ENCODE data around the gene SH2B2.

SH2B2 gene

DNA sequence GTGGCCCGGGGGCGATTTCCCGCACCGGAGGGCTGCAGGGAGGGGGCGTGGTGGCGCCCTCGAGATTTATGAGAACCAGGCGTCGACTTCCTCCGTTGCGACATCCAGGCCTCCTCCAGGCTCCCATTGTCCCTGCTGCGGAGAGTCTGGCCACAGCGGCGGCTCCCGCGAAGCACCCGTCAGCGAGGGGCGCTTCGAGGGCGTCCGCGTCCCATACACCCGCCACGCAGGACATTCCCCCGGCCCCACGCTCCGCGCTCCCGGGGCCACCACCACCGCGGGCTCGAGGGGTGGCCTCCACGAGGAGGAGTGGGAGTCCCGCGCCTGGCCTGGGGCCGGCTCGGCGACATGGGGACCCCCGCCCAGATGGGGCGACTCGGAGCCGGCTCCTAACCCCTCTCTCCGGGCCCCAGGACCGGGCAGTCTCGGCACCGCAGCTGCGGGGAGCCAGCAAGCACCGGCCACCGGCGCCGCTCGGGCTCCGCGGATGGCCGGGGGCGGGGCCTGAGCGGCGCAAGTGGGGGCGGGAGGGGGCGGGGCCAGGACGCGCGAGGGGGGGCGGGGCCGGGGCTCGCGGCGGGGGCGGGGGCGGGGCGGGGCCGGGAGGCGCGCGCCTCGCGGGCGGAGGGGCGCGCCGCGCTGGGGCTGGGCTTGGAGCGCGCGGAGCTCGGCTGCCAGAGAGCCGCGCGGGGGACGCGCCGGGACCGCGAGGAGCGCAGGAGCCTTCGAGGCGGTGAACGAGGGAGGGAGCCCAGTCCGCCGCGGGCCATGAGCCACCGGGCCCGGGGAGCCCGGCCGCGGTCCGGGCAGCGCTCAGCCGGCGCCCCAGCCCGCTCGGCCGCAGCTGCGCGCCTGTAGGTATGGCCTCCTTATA is at the start of gene SH2B2:
Gene SH2B2, plus strand, starts transcription at position 632 of the 874 bp plus-strand sequence. CDS start 13,683 bp downstream, outside the sequence.
- peak; percentile 32 for DNase-seq

DNA sequence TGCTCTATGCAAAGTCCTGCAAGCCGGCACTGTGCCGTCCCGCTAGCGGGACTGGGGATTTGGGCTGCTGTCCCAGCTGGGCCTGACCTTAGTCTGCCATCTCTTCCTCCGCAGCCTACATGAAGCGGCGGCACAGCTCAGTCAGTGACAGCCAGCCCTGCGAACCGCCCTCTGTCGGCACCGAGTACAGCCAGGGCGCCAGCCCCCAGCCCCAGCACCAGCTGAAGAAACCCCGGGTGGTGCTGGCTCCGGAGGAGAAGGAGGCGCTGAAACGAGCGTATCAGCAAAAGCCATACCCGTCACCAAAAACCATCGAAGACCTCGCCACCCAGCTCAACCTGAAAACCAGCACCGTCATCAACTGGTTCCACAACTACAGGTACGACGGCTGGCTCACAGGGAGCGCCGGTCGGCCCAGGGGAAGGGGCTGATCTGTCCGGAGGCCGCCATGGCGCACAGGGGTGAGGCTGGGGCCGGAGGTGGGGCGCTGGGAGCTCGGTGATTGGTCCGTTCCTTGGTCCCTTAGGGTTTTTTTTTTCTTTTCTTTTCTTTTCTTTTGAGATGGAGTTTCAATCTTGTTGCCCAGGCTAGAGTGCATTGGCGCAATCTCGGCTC is 47.4 kb upstream of the SH2B2 start:
- no peak for DNase-seq

DNA sequence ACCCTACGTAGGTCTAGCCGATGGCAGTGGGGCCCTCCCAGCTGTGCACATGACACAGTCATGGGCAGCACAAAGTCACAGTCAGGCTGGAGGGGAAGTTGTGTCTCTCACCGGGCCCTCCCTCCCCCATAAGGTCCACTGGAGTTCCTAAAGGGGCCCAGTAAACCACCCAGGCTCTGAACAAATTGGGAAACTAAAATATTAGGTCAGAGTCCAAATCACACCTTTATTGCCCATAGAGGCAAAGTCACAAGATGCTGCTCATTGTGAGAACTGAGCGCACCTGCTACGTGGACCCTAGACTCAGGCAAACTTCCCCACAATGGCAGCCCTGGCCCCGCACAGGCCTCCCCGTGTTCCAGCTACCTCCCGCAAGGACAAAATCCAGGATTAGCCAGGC is 45.2 kb upstream of the SH2B2 start:
- no peak for DNase-seq

DNA sequence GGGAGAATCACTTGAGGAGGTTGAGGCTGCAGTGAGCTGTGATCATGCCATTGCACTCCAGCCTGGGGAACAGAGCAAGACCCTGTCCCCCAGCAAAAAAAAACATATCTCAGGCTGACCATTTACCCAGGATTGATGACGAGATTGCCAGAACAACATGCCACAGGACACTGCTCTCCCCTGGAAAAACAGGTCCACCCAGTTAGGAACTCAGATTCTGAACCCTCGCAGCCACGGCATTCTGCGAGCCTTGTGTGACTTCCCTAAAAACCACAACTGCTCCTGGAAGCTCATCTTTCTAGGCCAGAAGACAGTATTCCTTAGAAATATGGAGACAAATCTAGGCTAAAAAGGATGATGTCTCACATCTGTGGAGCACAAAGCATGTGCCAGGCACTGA is 42.1 kb upstream of the SH2B2 start:
- DNase-seq, result no peak

DNA sequence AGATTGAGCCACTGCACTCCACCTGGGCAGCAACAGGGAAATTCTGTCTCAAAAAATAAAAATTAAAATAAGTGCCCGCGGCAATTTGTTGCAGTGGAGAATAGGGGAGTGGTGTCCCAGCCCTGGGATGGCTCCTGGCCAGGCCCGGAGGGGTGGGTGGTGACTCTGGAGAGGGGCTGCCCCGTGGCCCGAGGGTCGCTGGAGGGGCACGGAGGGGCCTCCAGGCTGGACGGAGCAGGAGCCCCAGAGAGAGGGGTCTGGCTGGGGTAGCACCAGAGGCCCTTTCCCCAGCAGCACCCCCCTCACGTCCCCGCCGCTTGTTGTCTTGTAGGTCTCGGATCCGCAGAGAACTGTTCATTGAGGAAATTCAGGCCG is 38.6 kb upstream of the SH2B2 start:
- DNase-seq, result no peak

DNA sequence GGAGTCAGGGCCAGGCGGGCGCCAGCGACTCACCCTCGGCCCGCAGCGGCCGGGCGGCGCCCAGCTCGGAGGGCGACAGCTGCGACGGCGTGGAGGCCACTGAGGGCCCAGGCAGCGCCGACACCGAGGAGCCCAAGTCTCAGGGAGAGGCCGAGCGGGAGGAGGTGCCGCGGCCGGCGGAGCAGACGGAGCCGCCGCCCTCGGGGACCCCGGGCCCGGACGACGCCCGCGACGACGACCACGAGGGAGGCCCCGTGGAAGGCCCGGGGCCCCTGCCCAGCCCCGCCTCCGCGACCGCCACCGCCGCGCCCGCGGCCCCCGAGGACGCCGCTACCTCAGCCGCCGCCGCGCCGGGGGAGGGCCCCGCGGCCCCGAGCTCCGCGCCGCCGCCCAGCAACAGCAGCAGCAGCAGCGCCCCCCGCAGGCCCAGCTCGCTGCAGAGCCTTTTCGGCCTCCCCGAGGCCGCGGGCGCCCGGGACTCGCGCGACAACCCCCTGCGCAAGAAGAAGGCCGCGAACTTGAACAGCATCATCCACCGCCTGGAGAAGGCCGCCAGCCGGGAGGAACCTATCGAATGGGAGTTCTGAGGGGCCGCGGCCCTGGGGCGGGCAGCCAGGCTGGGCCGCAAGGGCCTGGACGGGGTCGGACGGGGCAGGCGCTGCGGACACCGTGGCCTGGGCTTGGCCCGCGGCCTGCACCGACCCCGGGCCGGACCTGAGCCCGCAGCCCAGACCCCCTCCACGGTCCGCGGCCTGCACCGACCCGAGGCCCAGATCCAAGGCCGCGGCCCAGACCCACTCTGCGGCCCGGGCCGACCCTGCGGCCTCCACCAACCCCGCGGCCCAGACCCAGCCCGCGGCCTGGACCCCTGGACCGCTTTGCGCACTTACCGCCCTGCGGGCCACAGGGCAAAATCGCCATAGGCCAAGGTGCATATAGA is 37.9 kb upstream of the SH2B2 start:
- DNase-seq, result no peak

DNA sequence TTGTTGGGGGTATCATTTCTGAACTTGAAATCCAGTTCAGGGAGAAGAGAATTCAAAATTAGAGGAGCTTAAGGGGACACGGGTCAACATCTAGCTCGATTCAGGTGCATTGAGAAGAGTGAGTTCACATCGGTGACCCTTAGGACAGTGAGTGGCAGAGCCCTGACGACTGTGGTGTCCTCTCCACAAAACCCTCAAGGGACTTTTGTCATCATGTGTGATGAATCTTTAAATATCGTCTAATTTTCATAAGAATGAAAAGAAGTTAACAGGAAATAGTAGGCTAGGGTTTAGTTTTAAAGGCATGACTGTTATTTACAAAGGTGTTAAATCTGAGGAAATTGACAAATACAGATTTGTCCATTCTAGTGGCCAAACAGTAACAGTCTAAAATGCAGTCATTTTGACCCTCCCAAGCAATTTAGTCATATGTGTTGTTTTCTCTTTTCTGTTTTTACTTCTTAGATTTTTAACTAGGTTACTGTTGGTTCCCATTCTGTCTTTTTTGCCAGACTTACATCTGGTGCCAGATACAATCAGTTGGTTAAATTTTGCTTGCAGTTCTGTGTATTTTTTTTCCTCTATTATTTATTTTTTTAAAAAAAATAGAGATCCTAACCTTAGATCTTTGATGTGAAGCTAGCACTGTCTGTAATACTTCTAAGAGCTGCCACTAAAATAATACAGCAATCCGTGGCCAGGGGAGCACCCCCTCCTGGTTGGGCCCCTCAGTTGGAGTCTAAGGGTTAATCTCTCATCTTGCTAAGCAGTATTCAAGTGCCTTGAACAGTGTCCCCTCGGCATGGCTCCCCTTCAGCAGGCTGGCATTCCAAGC is 34.9 kb upstream of the SH2B2 start:
- no peak for DNase-seq

DNA sequence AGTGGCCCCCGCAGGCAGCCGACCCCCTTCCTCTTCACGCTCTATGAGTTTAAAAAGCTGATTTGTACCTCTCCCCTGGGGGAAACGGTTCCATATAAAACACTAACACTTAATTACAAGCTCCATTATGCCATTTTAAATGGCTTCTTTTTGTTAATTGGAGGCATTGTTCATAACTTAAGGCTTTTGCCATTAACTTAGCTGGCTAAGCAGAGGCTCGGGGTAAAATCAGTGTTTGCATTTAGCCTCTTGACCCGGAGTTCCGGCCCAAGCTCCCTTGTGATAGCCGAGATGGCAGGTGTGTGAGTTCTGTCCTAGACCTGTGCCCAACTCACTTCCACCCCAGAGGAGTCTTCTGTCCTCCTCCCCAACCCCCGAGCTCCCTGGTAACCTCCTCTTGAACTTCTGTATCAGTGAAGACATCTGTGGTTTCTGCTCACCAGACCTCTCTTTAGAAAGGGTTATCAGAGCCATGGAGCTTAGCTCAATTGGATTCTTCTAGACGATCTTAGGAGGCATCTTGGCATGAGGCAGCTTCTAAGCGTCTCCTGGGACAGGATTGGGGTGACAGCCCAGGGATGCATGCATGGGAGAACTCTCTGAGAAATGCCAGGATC is 34.2 kb upstream of the SH2B2 start:
- DNase-seq, result peak; percentile 29

DNA sequence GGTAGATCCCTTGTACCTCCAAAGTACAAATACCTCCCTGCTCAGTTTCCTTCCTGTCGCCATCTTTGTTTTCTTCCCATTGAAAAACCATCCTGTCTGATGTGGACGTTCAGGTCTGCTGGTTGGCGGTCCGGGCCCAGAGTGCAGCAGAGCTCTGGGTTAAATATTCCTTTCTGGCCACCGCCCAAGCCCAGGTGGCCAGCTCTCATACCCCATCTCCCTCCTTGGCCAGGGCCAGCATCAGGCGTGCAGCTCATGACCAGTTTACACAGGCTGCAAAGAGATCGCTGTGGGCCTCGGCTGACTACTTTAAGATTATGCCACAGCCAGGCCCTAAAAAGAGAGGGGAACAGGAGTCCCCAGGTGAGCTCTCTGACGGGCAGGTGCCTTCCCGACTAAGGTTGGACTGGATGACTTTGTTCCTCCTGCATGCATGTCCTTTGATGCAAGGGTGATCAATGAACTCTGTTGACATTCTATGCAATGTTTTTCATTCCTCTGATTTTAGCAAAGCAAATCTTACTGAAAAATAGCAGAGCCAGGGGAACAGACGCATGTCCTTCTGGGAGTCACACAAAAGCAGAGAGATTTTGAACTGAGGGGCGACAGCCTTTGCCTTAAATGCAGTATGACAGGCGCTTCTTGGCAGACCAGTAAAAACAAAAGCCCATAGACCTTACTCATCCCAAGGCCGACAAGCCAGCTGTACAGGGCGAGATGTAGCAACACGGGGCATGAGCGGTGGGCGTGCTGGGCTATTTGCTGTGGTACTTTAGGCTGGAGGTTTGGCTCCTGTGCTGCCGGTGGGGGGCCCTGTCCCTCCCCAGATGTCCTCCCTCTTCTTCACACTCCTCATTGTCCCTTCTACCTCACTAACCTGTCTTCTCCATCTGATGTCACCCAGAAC is 33.3 kb upstream of the SH2B2 start:
- no peak for DNase-seq

DNA sequence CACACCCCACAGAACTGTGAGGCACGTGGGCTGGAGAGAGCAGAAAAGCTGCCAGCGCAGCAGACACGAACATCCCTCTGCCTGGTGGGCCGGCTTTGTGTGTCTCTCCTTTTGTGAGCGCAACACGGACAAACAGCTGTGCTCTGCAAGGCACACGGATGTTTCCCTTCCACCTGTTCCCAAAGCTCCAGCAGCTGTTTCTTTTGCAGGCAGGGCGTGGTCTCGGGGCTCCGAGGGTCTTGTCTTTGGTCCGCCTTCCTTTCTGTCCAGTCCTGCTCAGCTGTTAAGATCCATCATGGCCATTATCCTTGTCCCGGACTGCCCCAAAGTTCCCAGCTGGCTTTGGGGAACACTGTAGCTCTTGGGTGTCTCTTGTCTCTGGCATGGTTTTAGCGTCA is 32.7 kb upstream of the SH2B2 start:
- no peak for DNase-seq

DNA sequence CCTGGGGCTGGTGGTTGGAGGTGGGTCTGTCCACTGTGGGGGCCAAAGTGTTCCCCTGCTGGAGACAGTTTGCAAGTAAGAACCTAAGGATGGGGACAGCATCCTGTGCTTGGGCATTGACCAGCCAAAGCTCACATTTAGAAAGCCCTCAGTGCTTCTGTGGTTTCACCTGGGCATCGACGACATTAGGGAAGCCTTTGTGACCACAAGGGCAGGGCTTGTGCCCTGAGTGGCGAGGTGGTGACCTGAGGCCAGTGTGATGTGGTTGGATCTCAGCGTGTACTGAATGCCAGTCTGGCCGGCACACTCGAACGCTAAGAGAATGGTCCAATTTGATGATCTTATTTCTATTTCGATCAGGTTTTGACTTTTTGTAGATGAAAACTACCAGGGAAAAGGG is 32.1 kb upstream of the SH2B2 start:
- no peak for DNase-seq

DNA sequence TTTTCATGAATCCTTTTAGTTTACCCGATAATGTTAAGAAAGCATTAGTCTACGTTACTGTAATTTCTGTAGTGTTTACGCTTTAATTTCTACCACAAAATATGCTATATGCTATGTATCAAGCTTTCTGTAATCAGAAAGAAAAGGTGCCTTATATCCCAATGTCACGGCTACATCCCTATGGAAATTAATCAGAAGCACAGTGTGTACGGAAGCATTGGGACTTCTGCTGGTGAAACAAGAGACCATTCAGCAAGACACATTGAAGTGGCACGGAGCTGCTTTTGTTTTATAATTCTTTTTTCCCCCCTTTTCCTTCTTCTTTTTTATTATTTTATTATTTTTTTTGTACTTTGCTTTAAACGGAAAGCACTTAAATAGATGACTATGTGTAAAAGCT is 31.2 kb upstream of the SH2B2 start:
- DNase-seq, result no peak

DNA sequence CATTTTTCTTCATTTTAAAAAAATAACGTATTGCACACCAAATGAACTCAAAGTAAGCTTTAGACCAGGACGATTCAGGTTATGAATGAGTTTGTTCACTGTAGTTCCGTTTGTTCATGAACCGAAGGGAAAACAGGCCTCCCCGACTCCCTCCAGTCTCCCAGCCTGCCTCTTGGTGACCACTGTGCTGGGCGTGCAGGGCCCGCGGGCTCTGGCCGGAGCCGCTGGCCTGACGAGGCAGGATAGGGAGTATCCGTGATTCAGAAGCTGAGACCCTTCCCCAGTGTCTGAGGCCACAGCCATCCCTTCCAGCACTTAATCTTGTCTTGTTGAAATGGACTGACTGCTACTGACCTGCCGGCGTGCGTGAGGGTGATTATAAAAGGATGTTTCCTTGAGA is 30.8 kb upstream of the SH2B2 start:
- DNase-seq, result no peak

DNA sequence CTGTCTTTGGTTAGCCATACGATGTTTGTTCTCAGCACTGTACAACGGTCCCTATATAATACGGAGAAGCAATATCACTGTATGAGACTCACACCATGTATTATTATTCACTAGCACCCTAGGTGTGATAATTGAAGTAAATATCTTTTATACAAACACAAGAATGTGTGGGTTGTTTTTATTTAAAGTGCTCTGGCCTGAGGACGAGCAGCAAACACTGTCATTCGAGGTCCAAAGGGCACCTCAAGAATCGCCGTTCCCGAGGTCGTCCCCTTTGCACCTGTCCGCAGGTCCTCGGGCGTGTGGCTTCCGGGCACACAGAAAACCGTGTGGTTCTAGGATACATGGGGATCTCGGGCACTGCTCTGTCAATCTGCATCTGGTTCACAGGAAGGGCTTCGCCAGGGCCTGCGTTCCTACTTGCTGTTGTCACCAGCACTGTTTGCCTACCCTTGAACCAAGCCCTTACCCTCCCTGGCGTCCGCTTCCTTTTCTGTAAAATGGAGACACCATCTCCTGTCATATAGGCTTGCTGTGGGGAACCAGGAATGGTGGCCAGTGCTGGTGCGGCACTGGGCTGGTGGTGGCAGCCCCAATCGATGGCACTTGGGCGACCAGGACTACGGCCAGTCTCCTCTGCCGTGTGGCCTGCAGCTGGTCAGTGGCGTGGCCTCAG is 28.5 kb upstream of the SH2B2 start:
- DNase-seq, result no peak

DNA sequence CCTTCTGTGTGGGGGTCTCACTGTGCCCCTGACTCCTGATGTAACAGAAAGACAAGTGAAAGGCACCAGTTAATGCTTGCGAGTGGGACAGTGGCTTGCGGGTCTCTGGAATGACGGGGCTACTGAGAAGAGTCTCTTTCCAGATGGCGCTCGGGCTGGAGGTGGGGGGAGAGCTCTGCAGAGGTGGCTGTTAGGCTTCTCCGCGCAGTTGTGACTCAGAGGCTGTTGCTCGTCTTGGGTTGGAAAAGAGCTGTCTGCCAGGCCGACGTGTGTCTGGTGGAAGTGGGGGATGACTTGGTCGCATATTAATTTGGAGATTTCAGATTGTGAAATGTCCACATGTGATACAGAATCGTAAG is 27.9 kb upstream of the SH2B2 start:
- DNase-seq, result no peak

DNA sequence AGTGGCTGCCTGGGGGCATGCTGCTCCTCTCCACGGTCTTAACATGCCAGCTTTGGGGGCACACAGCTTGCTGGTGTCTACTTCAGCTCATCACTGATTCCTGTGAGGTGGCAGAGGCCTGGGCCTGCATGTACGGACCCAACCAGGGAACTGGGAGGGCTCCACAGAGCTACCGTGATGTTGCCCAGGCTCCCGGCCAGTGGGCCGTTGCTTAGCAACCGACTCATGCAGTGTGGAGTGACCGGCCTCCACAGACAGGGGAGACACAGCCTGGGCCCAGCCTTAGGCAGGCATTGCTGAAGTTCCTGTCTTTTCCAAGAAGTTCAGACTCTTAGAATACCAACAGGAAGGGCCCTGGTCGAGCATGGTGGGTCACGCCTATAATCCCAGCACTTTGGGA is 25.8 kb upstream of the SH2B2 start:
- no peak for DNase-seq

DNA sequence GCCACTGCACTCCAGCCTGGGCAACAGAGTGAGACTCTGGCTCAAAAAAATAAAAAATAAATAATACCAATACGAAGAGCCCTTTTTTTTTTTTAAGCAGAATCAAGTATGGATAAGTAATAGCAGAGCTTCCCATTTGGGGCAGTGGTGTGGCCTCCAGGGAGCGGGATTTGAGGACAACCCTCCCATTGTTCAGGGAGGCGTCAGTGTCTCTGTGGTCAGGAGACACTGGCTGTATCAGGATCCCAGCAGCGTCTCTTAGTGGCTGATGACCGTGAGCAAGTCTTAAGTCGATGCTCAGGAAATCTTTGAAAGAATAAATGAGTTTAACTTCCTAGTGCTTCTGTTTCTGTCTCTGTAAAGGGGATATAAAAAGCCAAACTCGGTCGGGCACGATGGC is 25.2 kb upstream of the SH2B2 start:
- no peak for DNase-seq

DNA sequence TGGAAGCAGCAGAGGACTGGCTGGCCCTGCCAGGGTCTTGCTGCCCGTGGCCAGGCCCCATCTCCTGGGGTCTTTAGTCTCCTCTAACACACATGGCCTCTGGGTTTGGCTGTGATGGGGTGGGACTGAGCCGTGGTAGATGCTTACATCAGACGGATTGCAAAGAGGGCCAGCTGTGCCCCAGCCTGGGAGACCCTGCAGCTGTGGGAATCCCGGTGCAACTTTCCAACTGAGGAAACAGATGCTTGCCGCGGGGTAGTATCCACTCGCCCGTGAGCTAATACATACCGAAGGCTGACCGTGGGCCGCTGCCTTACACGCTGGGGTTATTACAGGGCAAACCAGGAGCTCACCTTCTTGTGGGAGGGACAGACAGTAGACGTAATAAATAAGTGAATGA is 24.1 kb upstream of the SH2B2 start:
- no peak for DNase-seq

DNA sequence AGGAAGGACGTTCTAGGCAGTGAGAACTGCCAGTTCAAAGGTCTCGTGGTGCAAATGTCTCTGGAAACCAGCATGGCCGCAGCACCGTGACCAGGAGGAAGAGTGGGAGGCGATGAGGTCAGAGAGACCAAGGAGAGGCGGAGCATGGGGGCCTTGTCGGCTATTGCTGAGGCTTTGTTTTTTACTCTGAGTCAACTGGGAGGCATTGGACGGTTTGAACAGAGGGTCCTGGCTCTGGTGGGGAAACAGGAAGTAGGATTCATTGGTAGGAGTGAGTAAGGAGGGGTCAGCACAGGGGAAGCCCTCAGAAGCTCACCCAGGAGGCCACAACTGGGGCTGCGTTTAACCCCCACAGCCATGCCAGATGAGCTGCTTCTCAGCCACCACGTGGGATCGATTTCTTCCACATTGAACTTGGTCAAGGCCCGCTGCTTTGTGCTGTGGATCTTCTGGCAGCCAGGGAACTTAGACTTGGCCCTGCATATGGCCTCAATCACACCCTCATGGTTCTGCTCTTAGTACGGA is 22.2 kb upstream of the SH2B2 start:
- DNase-seq, result no peak

DNA sequence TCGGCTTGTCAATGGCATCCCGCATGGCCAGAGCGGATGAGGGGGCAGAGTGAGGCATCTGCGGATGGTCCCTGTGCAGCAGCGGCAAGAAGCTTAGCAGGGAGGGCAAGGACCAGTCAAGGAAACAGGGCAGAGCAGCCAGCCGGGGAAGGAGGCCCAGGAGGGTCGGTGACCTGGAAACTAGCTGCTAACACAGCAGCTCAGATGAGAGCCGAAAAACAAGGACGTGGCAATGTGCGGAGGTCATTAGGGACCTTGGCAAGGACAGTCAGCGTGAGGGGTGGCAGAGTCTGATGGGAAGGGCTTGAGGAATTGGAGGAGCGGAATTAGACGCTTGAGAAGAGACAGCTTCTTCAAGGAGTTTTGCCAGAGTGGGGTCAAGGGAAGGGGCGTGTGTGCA is 20.1 kb upstream of the SH2B2 start:
- DNase-seq, result no peak

Data from hematopoietic multipotent progenitor cell treated with erythropoietin and hydrocortisone succinate and interleukin-3 and kit ligand, for 8 days (in vitro differentiated cells).